ENCODE data around the gene FBRSL1.

Gene FBRSL1

GRCh38 chr12:132556216-132556615 lies 66.3 kb downstream of the FBRSL1 start:
- Histone ChIP-seq H3K4me3 (ENCODE audit: low read length) (no peak overlapping the region), H3K9me3 (ENCODE audit: control insufficient read depth, low read length) (no peaks in the 10 kb centered on the region), H3K27me3 (replicated peaks; ENCODE audit: control insufficient read depth, insufficient read depth, low read length) (no peaks in the 10 kb centered on the region), H3K36me3 (ENCODE audit: control insufficient read depth, insufficient read depth, low read length, severe bottlenecking) (peaks cover 2% of the 10 kb centered on the region), H3K4me1 (ENCODE audit: control insufficient read depth, insufficient read depth, low read length) (no peaks in the 10 kb centered on the region), H3K9ac (ENCODE audit: low read length) (no peak overlapping the region)
- DNase-seq (ENCODE audit: low read depth): no peak

GRCh38 chr12:132556801-132557200 lies 66.8 kb downstream of the FBRSL1 start:
- Histone ChIP-seq H3K36me3 (ENCODE audit: control insufficient read depth, insufficient read depth, low read length, severe bottlenecking) (peaks cover 2% of the 10 kb centered on the region), H3K4me1 (ENCODE audit: control insufficient read depth, insufficient read depth, low read length) (no peaks in the 10 kb centered on the region), H3K27me3 (replicated peaks; ENCODE audit: control insufficient read depth, insufficient read depth, low read length) (no peaks in the 10 kb centered on the region), H3K9ac (ENCODE audit: low read length) (no peak overlapping the region), H3K9me3 (ENCODE audit: control insufficient read depth, low read length) (no peaks in the 10 kb centered on the region), H3K4me3 (ENCODE audit: low read length) (no peak overlapping the region)
- no peak for DNase-seq (ENCODE audit: low read depth)

GRCh38 chr12:132557291-132558015 lies 67.5 kb downstream of the FBRSL1 start:
- H3K36me3 ChIP-seq (ENCODE audit: control insufficient read depth, insufficient read depth, low read length, severe bottlenecking): no peaks in the 10 kb centered on the region
- no peak overlapping the region for H3K4me3 ChIP-seq (ENCODE audit: low read length)
- H3K27me3 ChIP-seq (replicated peaks; ENCODE audit: control insufficient read depth, insufficient read depth, low read length): no peaks in the 10 kb centered on the region
- H3K9me3 ChIP-seq (ENCODE audit: control insufficient read depth, low read length): no peaks in the 10 kb centered on the region
- no peak overlapping the region for H3K9ac ChIP-seq (ENCODE audit: low read length)
- DNase-seq (ENCODE audit: low read depth): no peak
- H3K4me1 ChIP-seq (ENCODE audit: control insufficient read depth, insufficient read depth, low read length): no peaks in the 10 kb centered on the region

- DNase-seq (ENCODE audit: low read depth): no peak
- Histone ChIP-seq H3K27me3 (replicated peaks; ENCODE audit: control insufficient read depth, insufficient read depth, low read length) (no peaks in the 10 kb centered on the region), H3K4me1 (ENCODE audit: control insufficient read depth, insufficient read depth, low read length) (no peaks in the 10 kb centered on the region), H3K4me3 (ENCODE audit: low read length) (no peak overlapping the region), H3K9me3 (ENCODE audit: control insufficient read depth, low read length) (no peaks in the 10 kb centered on the region), H3K36me3 (ENCODE audit: control insufficient read depth, insufficient read depth, low read length, severe bottlenecking) (no peaks in the 10 kb centered on the region), H3K9ac (ENCODE audit: low read length) (no peak overlapping the region)
Observed at GRCh38 chr12:132558042-132558856, 68.3 kb downstream of the FBRSL1 start.

GRCh38 chr12:132558861-132559623 lies 69.1 kb downstream of the FBRSL1 start:
- H3K4me3 ChIP-seq (ENCODE audit: low read length): peak overlapping the region; percentile 78

GRCh38 chr12:132559652-132560363 lies 69.9 kb downstream of the FBRSL1 start:
- H3K36me3 ChIP-seq (ENCODE audit: control insufficient read depth, insufficient read depth, low read length, severe bottlenecking): no peaks in the 10 kb centered on the region
- peak overlapping the region; percentile 78 for H3K4me3 ChIP-seq (ENCODE audit: low read length)
- no peaks in the 10 kb centered on the region for H3K9me3 ChIP-seq (ENCODE audit: control insufficient read depth, low read length)
- no peaks in the 10 kb centered on the region for H3K27me3 ChIP-seq (replicated peaks; ENCODE audit: control insufficient read depth, insufficient read depth, low read length)
- no peaks in the 10 kb centered on the region for H3K4me1 ChIP-seq (ENCODE audit: control insufficient read depth, insufficient read depth, low read length)
- peak overlapping the region; percentile 75 for H3K9ac ChIP-seq (ENCODE audit: low read length)
- peak; percentile 83 for DNase-seq (ENCODE audit: low read depth)

More at GRCh38 chr12:132558861-132559623, 69.1 kb downstream of the FBRSL1 start:
- H3K4me1 ChIP-seq (ENCODE audit: control insufficient read depth, insufficient read depth, low read length): no peaks in the 10 kb centered on the region
- no peak for DNase-seq (ENCODE audit: low read depth)
- H3K36me3 ChIP-seq (ENCODE audit: control insufficient read depth, insufficient read depth, low read length, severe bottlenecking): no peaks in the 10 kb centered on the region
- no peaks in the 10 kb centered on the region for H3K9me3 ChIP-seq (ENCODE audit: control insufficient read depth, low read length)
- H3K9ac ChIP-seq (ENCODE audit: low read length): peak overlapping the region; percentile 75
- H3K27me3 ChIP-seq (replicated peaks; ENCODE audit: control insufficient read depth, insufficient read depth, low read length): no peaks in the 10 kb centered on the region

GRCh38 chr12:132560364-132560613 lies 70.3 kb downstream of the FBRSL1 start:
- H3K4me1 ChIP-seq (ENCODE audit: control insufficient read depth, insufficient read depth, low read length): no peaks in the 10 kb centered on the region
- peak overlapping the region; percentile 76 for H3K4me3 ChIP-seq (ENCODE audit: low read length)
- H3K9ac ChIP-seq (ENCODE audit: low read length): peak overlapping the region; percentile 63
- peak; percentile 29 for DNase-seq (ENCODE audit: low read depth)
- H3K27me3 ChIP-seq (replicated peaks; ENCODE audit: control insufficient read depth, insufficient read depth, low read length): no peaks in the 10 kb centered on the region
- no peaks in the 10 kb centered on the region for H3K36me3 ChIP-seq (ENCODE audit: control insufficient read depth, insufficient read depth, low read length, severe bottlenecking)
- no peaks in the 10 kb centered on the region for H3K9me3 ChIP-seq (ENCODE audit: control insufficient read depth, low read length)

GRCh38 chr12:132560614-132561426 lies 70.9 kb downstream of the FBRSL1 start:
- Histone ChIP-seq H3K27me3 (replicated peaks; ENCODE audit: control insufficient read depth, insufficient read depth, low read length) (no peaks in the 10 kb centered on the region), H3K4me3 (ENCODE audit: low read length) (peak overlapping the region; percentile 76), H3K9me3 (ENCODE audit: control insufficient read depth, low read length) (no peaks in the 10 kb centered on the region), H3K4me1 (ENCODE audit: control insufficient read depth, insufficient read depth, low read length) (no peaks in the 10 kb centered on the region), H3K9ac (ENCODE audit: low read length) (no peak overlapping the region), H3K36me3 (ENCODE audit: control insufficient read depth, insufficient read depth, low read length, severe bottlenecking) (no peaks in the 10 kb centered on the region)
- peak; percentile 73 for DNase-seq (ENCODE audit: low read depth)
